Measurements from ENCODE around the gene OR1F1.
A peak's percentile ranks its signal among the peaks of the same experiment; 100 is the strongest.
"Not testable (repeated sequence)": the region's sequence is repeated elsewhere in the genome, so short reads cannot be mapped to it uniquely, and the experiment has no call there.

The OR1F1 gene

DNA sequence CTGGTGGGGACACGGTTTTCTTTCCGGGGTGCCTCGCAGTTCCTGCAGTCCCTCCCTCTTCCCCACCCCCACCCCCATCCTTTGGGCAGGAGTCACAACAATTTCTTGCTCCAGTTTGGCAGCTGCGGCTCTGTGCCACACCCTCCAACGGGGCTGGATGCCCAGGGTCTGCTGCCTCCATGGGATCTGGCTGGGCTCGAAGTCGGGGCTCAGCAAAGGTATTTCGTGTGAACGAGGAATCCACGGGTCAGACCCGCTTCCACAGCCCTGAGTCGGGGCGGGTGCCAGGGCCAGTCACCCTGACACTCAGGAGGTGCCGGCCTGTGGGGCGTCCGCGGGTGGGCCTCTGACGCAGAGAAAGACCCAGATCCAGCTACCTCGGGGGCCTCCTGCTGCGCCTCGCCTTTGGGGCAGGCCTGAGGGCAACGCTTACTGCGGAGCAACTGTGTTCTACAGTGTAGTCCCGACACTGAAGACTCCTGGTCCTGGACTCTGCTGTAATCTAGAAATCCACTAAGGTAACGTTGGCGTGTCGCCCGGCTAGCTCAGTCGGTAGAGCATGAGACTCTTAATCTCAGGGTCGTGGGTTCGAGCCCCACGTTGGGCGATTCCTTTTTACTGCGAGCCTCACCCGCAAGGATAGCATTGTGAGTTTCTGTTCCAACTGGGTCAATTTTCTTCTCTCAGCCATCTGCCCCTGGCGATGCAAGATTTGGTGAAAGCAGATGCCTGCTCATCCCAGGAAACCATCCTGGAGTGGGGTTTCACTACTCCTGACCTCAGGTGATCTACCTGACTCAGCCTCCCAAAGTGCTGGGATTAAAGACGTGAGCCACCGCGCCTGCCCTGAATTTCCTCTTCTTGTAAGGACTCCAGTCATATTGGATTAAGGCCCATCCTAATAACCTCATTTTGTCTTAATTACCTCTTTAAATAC lies 12.6 kb upstream of the OR1F1 start:
- H3K27me3 Mint-ChIP-seq, result peaks cover 81% of the 10 kb centered on the region
- H3K4me3 Mint-ChIP-seq, result peak overlapping the region; percentile 50
- H3K4me1 Mint-ChIP-seq (ENCODE audit: low read depth), result peaks cover 40% of the 10 kb centered on the region
- H3K27ac Mint-ChIP-seq, result peak overlapping the region; percentile 88
- peak; percentile 74 for DNase-seq
- no peaks in the 10 kb centered on the region for H3K36me3 Mint-ChIP-seq (ENCODE audit: low read depth)
- H3K9me3 Mint-ChIP-seq, result no peaks in the 10 kb centered on the region

DNA sequence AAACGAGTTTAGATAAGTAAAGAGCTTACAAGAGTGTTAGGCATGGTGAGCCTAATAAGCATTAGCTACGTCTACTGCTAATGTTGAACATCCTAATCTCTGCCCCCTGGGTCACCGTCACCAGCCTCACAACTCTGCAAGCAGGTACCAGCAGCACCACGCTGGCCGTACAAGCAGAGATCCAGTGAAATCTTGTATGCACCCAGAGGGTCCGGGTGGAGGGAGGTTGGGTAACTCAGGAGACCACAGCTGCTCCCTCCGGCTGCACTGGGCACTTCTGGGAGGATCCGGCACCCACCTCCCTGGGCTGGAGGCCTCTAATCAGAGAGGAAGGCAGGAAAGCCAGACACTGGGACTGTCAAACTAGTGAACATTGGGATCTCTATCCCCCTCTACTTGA lies 8.4 kb upstream of the OR1F1 start:
- H3K9me3 Mint-ChIP-seq, result no peaks in the 10 kb centered on the region
- no peak overlapping the region for H3K27ac Mint-ChIP-seq
- DNase-seq, result no peak
- H3K4me3 Mint-ChIP-seq, result no peak overlapping the region
- no peaks in the 10 kb centered on the region for H3K36me3 Mint-ChIP-seq (ENCODE audit: low read depth)
- peaks cover 93% of the 10 kb centered on the region for H3K27me3 Mint-ChIP-seq
- H3K4me1 Mint-ChIP-seq (ENCODE audit: low read depth), result peaks cover 34% of the 10 kb centered on the region

DNA sequence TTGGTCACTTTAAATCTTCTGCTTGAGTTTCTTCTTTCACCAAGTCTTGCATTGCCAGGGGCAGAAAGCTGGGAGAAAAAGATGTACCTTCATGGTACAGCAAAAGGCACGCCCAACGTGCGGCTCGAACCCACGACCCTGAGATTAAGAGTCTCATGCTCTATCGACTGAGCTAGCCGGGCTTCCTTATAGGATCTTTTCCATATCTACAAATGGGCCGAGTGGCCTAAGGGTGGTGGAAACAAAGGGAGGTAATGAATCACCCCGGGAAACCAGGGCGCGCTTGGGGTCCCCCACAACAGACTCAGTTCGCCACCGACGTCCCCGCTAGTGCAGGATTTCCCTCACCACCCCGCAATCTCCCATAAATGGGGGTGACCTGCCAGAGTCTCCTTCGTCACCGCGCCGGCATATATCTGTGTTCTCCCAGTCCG lies 7.5 kb upstream of the OR1F1 start:
- H3K27ac Mint-ChIP-seq, result peak overlapping the region; percentile 66
- no peaks in the 10 kb centered on the region for H3K36me3 Mint-ChIP-seq (ENCODE audit: low read depth)
- H3K9me3 Mint-ChIP-seq, result no peaks in the 10 kb centered on the region
- peaks cover 30% of the 10 kb centered on the region for H3K4me1 Mint-ChIP-seq (ENCODE audit: low read depth)
- H3K4me3 Mint-ChIP-seq, result no peak overlapping the region
- DNase-seq, result peak; percentile 44
- H3K27me3 Mint-ChIP-seq, result peaks cover 92% of the 10 kb centered on the region

DNA sequence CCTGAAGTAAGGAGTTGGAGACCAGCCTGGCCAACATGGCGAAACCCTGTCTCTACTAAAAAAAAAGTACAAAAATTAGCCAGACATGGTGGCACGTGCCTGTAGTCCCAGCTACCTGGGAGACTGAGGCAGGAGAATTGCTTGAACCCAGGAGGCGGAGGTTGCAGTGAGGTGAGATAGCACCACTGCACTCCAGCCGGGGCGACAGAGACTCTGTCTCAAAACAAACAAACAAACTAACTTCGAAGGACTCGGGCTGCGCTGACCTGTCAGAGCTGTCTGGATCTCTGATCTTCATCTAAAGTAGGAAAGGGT lies 5.8 kb upstream of the OR1F1 start:
- peak overlapping the region; percentile 79 for H3K4me3 Mint-ChIP-seq
- H3K27me3 Mint-ChIP-seq, result peaks cover 92% of the 10 kb centered on the region
- DNase-seq; H3K36me3 Mint-ChIP-seq (ENCODE audit: low read depth); H3K9me3 Mint-ChIP-seq: not testable (repeated sequence)
- H3K27ac Mint-ChIP-seq, result peak overlapping the region; percentile 94
- H3K4me1 Mint-ChIP-seq (ENCODE audit: low read depth), result peaks cover 32% of the 10 kb centered on the region

DNA sequence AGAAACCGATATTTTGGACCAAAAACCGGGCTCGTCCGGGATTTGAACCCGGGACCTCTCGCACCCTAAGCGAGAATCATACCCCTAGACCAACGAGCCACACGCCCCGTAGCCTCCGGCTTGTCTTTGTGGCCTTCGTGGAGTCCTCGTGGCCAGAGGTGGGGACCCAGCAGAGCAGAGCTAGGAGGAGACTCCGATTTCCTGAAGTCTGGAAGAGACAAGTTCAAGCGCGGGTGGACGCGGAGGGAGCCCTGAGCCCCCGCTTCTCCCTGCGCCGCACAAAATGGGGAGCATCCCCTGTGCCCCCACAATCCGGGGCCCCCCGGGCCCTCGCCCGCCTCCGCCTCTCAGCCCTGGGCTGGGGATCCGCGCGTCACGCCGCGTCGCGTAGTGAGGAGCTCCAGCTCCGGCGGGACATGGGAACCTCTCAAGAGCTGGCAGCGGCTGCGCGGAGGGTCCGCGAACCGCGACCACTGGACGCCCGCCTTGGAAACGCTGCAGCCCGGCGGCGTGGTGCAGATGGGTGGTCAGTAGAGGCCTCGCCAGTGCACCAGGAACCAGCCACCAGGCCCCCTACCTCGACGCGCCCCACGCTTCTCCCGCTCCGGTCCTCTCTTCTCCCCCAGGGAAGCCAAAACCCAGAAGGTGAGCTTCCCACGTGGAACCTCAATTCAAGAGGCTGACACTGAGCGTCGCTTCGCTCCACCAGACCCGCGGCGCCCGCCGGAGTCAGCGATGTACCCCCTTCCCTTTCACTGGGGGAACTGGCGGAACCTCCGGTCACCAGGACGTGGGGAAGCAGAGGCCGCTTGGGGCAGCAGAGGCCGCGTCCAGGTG lies 5.2 kb upstream of the OR1F1 start:
- peak overlapping the region; percentile 79 for H3K4me3 Mint-ChIP-seq
- no peaks in the 10 kb centered on the region for H3K9me3 Mint-ChIP-seq
- peak overlapping the region; percentile 94 for H3K27ac Mint-ChIP-seq
- peak; percentile 84 for DNase-seq
- peaks cover 92% of the 10 kb centered on the region for H3K27me3 Mint-ChIP-seq
- H3K4me1 Mint-ChIP-seq (ENCODE audit: low read depth), result peaks cover 37% of the 10 kb centered on the region
- H3K36me3 Mint-ChIP-seq (ENCODE audit: low read depth), result no peaks in the 10 kb centered on the region

DNA sequence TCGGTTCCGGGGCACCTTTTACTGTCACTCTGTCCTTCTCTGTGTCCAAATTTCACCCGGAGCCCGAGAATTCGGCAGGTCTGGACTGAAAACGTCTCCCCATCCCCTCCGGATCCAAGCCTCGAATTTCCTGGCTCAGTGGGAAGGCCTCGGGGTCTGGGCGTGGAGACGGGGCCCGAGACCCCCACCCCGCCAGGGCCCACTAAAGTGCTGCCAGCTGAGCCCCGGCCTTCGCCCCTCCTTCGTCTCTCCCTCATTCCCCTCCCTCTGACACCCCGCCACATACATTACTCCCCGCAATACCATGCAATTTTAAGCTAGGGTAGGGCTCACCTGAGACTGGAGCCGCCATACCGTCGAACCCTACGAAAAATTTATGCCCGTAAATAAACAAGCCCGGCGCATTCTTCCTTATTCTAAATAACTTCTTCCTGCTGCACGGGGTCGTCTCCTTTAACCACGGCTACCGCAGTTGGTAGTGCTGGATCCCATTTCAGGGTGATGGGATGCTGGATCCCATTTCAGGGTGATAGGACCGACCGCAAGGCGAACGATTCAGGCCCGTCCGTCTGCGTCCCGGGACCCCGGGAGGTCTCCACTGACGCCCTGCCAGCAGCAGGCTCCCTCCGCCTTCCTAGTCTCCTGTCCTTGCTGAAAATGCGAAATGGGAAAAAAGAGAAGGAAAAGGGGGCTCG lies 4.4 kb upstream of the OR1F1 start:
- DNase-seq, result no peak
- peak overlapping the region; percentile 85 for H3K27ac Mint-ChIP-seq

DNA sequence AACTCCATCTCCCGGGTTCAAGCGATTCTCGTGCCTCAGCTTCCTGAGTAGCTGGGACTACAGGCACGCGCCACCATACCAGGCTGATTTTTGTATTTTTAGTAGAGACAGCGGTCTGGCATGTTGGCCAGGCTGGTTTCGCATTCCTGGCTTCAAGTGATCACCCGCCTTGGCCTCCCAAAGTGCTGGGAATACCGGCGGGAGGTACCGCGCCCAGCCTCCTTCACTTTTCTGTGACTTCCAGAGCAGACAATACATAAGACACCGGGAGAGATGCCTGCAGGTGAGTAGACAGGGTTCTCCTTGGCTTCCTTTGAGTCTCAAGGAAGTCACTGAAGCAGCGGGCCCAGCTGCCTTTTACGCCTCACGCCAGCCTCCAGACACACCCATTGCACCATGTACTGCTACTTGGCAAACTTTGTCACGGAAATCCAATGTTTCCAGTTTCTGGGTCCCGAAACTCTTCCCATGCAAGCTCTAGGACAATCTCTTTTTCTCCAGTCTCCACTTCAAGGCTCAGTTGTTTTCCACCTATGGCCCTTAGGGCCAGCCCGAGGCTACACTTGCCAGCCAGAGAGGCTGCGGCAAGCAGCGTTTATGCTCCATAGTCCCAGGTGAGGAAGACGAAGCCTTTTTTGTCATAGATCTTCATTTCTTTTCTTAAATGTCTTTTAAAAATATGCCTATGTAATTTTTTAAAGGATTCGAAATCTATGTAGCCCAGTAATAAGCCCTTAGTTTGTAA lies 886 bp upstream of the OR1F1 start:
- H3K4me1 Mint-ChIP-seq (ENCODE audit: low read depth), result peaks cover 66% of the 10 kb centered on the region
- peaks cover 93% of the 10 kb centered on the region for H3K27me3 Mint-ChIP-seq
- H3K27ac Mint-ChIP-seq, result no peak overlapping the region
- no peak overlapping the region for H3K4me3 Mint-ChIP-seq
- peaks cover 3% of the 10 kb centered on the region for H3K36me3 Mint-ChIP-seq (ENCODE audit: low read depth)
- no peaks in the 10 kb centered on the region for H3K9me3 Mint-ChIP-seq
- DNase-seq, result no peak

More for the DNA sequence above, 4.4 kb upstream of the OR1F1 start:
- Mint-ChIP-seq H3K9me3 (no peaks in the 10 kb centered on the region), H3K27me3 (peaks cover 91% of the 10 kb centered on the region), H3K4me3 (peak overlapping the region; percentile 79), H3K4me1 (ENCODE audit: low read depth) (peaks cover 43% of the 10 kb centered on the region), H3K36me3 (ENCODE audit: low read depth) (no peaks in the 10 kb centered on the region)

DNA sequence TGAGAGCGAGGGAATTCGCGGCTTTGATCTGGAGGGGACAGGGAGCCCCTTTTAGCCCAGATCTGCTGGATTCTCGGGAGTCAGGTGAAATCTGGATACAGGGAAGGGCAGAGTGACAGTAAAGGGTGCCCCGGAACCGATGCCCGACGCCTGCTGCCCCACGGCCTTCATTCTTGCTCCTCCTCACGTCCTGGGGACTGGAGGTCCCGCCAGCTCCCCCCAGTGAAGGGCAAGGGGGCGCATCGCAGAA lies 596 bp downstream of the OR1F1 start:
- Mint-ChIP-seq H3K27ac (peak overlapping the region; percentile 93), H3K9me3 (no peaks in the 10 kb centered on the region), H3K27me3 (peaks cover 91% of the 10 kb centered on the region), H3K4me1 (ENCODE audit: low read depth) (peaks cover 57% of the 10 kb centered on the region), H3K4me3 (peak overlapping the region; percentile 77), H3K36me3 (ENCODE audit: low read depth) (peaks cover 3% of the 10 kb centered on the region)
- DNase-seq, result no peak

DNA sequence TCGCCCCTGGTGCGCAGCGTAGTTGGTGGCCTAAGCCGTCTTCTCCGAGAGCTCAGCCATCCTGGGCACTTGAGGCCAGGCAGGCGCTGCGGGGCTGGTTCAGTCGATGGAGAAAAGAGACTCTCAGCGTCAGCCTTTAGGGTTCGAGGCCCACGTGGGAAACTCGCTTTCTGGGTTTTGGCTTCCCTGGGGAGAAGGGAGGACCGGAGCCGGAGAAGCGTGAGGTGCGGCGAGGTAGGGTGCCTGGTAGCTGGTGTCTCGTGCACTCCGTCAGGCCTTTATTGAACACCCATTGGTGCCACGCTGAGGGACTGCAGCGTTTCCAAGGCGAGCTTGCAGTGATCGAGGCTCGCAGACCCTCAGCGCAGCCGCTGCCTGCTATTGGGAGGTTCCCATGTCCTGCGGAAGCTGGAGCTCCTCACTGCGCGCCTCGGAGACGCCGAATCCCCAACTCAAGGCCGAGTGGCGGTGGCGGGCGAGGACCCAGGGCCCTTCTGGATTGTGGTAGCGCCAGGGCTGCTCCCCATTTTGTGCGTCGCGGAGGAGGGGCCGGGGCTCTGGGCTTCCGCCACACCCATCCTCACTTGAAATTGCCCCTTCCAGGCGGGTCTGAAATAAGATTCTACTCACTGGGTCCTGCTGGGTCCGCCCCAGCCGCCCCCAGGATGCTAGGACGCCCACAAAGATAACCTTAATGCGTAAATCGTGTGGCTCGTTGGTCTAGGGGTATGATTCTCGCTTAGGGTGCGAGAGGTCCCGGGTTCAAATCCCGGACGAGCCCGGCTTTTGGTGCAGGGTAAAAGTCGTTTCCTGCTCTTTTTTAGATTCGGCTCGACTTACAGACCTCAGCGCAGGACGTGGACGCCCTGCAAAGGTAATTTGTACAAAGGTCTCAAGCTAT lies 1.2 kb downstream of the OR1F1 start:
- H3K27ac Mint-ChIP-seq, result peak overlapping the region; percentile 93
- H3K9me3 Mint-ChIP-seq, result no peaks in the 10 kb centered on the region
- H3K4me1 Mint-ChIP-seq (ENCODE audit: low read depth), result peaks cover 51% of the 10 kb centered on the region
- peaks cover 3% of the 10 kb centered on the region for H3K36me3 Mint-ChIP-seq (ENCODE audit: low read depth)
- peaks cover 91% of the 10 kb centered on the region for H3K27me3 Mint-ChIP-seq
- H3K4me3 Mint-ChIP-seq, result peak overlapping the region; percentile 77
- peak; percentile 84 for DNase-seq

DNA sequence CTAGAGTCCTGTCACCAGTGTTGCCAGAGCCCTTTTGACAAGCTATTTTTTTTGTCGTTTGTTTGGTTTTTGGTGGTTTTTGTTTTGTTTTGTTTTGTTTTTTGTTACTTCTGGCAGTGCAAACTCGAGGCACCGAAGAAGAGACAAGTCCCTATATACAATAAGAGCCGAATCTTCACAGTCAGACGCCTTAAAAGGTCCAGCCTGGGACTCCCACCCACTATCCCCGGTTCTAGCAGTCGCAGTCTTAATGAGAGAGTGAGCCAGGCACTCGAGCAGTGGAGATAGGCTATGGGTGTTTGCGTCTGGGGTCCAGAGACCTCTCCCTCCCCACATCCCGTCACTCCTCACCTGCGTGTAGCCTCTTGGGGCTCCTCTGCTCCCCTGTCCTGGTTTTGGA lies 1.9 kb downstream of the OR1F1 start:
- Mint-ChIP-seq H3K4me3 (peak overlapping the region; percentile 77), H3K27me3 (peaks cover 94% of the 10 kb centered on the region), H3K9me3 (no peaks in the 10 kb centered on the region), H3K27ac (peak overlapping the region; percentile 93), H3K36me3 (ENCODE audit: low read depth) (peaks cover 3% of the 10 kb centered on the region), H3K4me1 (ENCODE audit: low read depth) (peaks cover 48% of the 10 kb centered on the region)
- DNase-seq, result no peak

DNA sequence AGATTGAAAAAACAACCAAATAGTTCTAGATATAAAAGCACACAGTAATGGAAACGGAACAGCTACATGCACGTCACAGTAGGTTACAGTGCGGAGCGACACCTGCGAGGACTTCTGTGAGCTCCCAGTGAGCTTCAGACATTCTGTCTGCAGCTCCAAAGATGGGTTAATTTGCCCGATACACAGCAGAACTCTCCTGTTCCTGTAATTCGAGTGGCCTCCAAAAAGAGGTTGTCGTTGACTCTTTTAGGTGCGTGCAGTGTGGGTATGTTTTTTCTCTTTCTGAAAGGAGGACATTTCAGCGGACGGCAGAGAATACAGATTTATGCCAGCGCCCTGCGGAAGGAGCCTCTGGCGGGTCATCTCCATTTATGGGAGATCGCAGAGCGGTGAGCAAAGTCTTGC lies 2.9 kb downstream of the OR1F1 start:
- Mint-ChIP-seq H3K27me3 (peaks cover 95% of the 10 kb centered on the region), H3K4me1 (ENCODE audit: low read depth) (peaks cover 46% of the 10 kb centered on the region), H3K4me3 (peak overlapping the region; percentile 77), H3K36me3 (ENCODE audit: low read depth) (peaks cover 3% of the 10 kb centered on the region), H3K27ac (peak overlapping the region; percentile 90), H3K9me3 (no peaks in the 10 kb centered on the region)
- DNase-seq, result no peak

DNA sequence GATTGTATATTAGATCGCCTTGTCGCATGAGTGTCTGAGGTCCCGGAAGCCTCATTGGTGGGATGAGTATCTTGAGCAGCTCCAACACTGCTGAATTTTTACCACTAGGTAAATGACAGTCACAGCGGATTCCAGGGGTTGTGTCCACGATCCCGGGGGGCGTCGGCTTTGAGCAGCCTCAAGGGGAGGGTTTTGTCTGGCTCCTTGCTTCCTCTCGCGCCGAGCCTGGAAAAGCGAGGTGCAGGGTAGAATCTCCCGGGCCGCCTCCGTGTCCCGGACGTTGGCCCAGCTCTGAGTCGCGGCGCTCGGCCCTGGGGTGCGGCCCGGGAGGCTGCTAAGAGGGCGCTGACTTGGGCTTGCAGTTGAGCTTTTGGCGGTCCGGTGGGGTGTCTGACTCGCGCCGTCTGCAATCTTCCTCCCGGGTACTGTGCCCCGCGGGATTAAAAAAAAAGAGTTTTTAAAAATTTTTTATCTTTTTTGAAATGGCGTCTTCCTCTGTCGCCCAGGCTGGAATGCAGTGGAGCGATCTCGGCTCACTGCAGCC lies 4.5 kb downstream of the OR1F1 start:
- H3K27ac Mint-ChIP-seq, result no peak overlapping the region
- H3K9me3 Mint-ChIP-seq, result no peaks in the 10 kb centered on the region
- no peak for DNase-seq
- peaks cover 3% of the 10 kb centered on the region for H3K36me3 Mint-ChIP-seq (ENCODE audit: low read depth)
- peak overlapping the region; percentile 77 for H3K4me3 Mint-ChIP-seq
- peaks cover 39% of the 10 kb centered on the region for H3K4me1 Mint-ChIP-seq (ENCODE audit: low read depth)
- H3K27me3 Mint-ChIP-seq, result peaks cover 86% of the 10 kb centered on the region
